Cardiac fibroblast (primary cell): ENCODE results near the gene PRICKLE2.

Experiments
- DNase-seq, 2 donors: peaks; one replicate each; pipeline versions ENCODE4 v3.0.0 to v3.0.0-alpha.2; 2010; ENCODE audit warnings: low read depth in 2 of 2
- H3K4me3 ChIP-seq, 2 donors: replicated peaks in 1 of 2; 1 replicate in 1 of 2; 2 replicates in 1 of 2; pipeline ENCODE4 v1.5.1; 2011; ENCODE audit warnings: low read depth in 2 of 2, low read length in 2 of 2, mild to moderate bottlenecking in 2 of 2, moderate library complexity in 1 of 2
- TF ChIP-seq, protein P1 (sequence below): IDR thresholded peaks from one replicate; pipeline ENCODE4 v1.5.1; 2011; ENCODE audit warnings: low read depth, mild to moderate bottlenecking, low read length, inconsistent platforms

PRICKLE2 gene

GRCh38 chr3:64105816-64106215 lies 119.5 kb downstream of the PRICKLE2 start:
- TF ChIP-seq, protein P1, sequence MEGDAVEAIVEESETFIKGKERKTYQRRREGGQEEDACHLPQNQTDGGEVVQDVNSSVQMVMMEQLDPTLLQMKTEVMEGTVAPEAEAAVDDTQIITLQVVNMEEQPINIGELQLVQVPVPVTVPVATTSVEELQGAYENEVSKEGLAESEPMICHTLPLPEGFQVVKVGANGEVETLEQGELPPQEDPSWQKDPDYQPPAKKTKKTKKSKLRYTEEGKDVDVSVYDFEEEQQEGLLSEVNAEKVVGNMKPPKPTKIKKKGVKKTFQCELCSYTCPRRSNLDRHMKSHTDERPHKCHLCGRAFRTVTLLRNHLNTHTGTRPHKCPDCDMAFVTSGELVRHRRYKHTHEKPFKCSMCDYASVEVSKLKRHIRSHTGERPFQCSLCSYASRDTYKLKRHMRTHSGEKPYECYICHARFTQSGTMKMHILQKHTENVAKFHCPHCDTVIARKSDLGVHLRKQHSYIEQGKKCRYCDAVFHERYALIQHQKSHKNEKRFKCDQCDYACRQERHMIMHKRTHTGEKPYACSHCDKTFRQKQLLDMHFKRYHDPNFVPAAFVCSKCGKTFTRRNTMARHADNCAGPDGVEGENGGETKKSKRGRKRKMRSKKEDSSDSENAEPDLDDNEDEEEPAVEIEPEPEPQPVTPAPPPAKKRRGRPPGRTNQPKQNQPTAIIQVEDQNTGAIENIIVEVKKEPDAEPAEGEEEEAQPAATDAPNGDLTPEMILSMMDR: no peak
- peak in 1 of 2 donors; percentile 34 for DNase-seq
- no peak overlapping the region for H3K4me3 ChIP-seq

DNA sequence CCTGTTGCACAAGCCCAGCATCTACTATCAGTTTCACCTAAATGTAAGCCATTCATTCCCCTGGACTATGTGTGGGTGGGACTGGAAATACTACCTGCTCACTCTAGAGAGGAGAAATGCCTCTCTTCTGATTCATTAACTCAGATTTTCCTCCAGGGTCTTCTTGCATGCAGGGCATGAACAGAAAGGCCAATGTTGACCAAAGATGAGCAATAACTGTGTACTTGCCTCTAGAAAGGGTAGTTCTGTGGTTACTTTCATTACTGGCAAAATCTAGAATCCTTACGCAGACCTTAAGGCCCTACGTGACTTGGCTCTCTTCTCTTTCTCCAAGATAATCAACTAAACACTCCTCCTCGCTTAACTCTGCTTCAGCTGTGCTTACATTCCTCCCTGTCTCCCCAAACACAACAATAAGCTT lies 120.6 kb downstream of the PRICKLE2 start:
- DNase-seq: peak in 1 of 2 donors; percentile 36
- TF ChIP-seq, protein P1: no peak
- no peak overlapping the region for H3K4me3 ChIP-seq

- no peak for DNase-seq
- no peak overlapping the region for H3K4me3 ChIP-seq
- TF ChIP-seq, protein P1: no peak
These were observed 121.3 kb downstream of the PRICKLE2 start for GRCh38 chr3:64104006-64104405.

DNA sequence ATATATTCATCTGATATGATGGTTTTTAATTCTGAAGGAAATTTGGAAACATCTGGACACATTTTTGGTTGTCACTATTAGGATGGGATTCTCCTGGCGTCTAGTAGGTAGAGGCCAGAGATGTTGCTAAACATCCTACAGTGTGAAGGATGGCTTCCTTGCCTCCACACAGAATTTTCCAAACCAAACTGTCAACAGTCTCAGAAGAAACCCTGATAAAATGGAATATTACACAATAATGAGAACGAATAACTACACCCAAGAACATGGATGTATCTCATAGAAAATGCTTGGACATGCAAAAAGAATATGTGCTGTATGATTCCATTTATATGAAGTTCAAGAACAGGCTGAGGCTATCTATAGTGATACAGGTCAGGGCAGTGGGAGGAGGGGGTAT lies 122.1 kb downstream of the PRICKLE2 start:
- peak in 1 of 2 donors; percentile 39 for DNase-seq
- TF ChIP-seq, protein P1: no peak
- H3K4me3 ChIP-seq: no peak overlapping the region

DNA sequence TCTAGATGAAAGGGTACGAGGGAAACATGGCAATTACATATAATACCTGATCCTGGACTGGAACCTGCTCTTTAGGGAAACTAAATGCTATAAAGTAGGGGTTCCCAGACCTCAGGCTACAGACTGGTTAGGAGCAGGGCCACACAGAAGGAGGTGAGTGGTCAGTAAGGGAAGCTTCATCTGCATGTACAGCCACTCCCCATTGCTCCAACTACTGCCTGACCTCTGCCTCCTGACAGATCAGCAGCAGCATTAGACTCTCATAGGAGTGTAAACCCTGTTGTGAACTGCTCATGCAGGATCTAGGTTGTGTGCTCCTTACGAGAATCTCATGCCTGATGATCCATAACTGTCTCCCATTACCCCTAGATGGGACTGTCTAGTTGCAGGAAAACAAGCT lies 123.1 kb downstream of the PRICKLE2 start:
- TF ChIP-seq, protein P1: no peak
- H3K4me3 ChIP-seq: no peak overlapping the region
- DNase-seq: no peak

- TF ChIP-seq, protein P1: no peak
- DNase-seq: no peak
- no peak overlapping the region for H3K4me3 ChIP-seq
These were observed 126.0 kb downstream of the PRICKLE2 start for GRCh38 chr3:64099316-64099715.

DNA sequence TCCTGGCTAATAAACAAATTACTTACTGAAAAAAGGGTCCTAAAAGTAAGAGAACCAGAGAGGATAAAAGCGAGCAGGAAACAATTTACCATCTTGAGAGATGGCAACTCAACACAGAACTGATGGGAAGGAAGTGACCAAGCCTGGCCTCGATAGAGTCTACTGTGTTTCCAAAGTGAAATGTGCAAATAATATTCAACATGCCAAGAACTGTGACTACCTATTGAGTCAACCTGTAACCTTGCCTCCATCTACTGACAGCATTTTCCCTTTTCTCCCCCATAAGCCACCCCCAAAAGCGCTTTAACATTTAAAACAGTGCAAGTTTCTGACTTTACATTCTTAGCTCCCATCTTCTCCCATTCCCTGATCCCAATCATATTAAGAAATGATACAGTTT lies 126.6 kb downstream of the PRICKLE2 start:
- TF ChIP-seq, protein P1: no peak
- no peak overlapping the region for H3K4me3 ChIP-seq
- peak in 1 of 2 donors; percentile 50 for DNase-seq
